K562 (cell line): ENCODE results near the gene RHEX. TPM values are rescaled to one million over a fixed set of nuclear protein-coding genes. Genes with fewer than 3 reads are reported as not detected.
A peak's percentile ranks its signal among the peaks of the same experiment; 100 is the strongest.

ENCODE experiments used
- ATAC-seq: fragments of 200-7000 bp; cut with Tn5 transposase; 3 replicates; pipeline ENCODE4 v1.9.1; 2020; ENCODE audit warnings: moderate library complexity
- BruUV-seq: library from RNA; stranded (reverse); fragments of 400-500 nt; replicated peaks from 2 replicates; lab custom pipeline; 2021; lab: Mats Ljungman, UMichigan
- CTCF ChIA-PET: fragments of 300-600 bp; formaldehyde crosslinking; extraction: SDS; loops from one replicate; lab custom pipeline; 2021; ENCODE audit warnings: low intra/inter-chr PET ratio; lab: Yijun Ruan, JAX
- POLR2A ChIA-PET: fragments of 300-600, 350-650 bp; sonication (Branson Sonifier 250); formaldehyde crosslinking; extraction: SDS; loops from one replicate; lab custom pipeline; 2021; ENCODE audit warnings: antibody characterized with exemption, inconsistent platforms; lab: Yijun Ruan, JAX
- DNase-seq, 4 experiments: peaks; one replicate each; pipeline versions ENCODE4 v3.0.0 to v3.0.0-alpha.2; 2011 to 2018; ENCODE audit warnings: low spot score in 3 of 4, mixed read lengths in 3 of 4; ENCODE audit errors: extremely low read depth in 1 of 4
- FAIRE-seq: peaks from 2 replicates; lab custom pipeline; 2011; peaks lifted over from hg19 to GRCh38; lab: Jason Lieb, UNC
- H2AFZ ChIP-seq: 2 replicates; pipeline ENCODE4 v1.6.0; 2011; ENCODE audit warnings: low read depth, low read length, control low read depth, inconsistent platforms
- H3K27ac ChIP-seq: fragments of 200-600 bp; 3 replicates; pipeline ENCODE4 v1.8.0; 2011; ENCODE audit warnings: low read depth, mild to moderate bottlenecking, control low read depth, inconsistent platforms, low read length, moderate library complexity, mixed read lengths; ENCODE audit errors: extremely low read depth
- H3K27me3 ChIP-seq, 2 experiments: fragments of 300-600 bp in 1 of 2; 2 replicates in 1 of 2; 3 replicates in 1 of 2; pipeline versions ENCODE4 v1.6.0 to v1.8.0; 2011; ENCODE audit warnings: inconsistent platforms in 2 of 2, low read length in 2 of 2, mild to moderate bottlenecking in 1 of 2, mixed read lengths in 1 of 2, moderate library complexity in 1 of 2; ENCODE audit not compliant: control insufficient read depth in 2 of 2, insufficient read depth in 2 of 2
- H3K36me3 ChIP-seq: fragments of 300-600 bp; 3 replicates; pipeline ENCODE4 v1.8.0; 2011; ENCODE audit warnings: mild to moderate bottlenecking, low read length, inconsistent platforms; ENCODE audit not compliant: control insufficient read depth, insufficient read depth
- H3K4me1 ChIP-seq, 2 experiments: fragments of 200-600 bp in 1 of 2; replicated peaks in 1 of 2; 2 replicates in 1 of 2; 3 replicates in 1 of 2; pipeline versions ENCODE4 v1.5.1 to v1.8.0; 2011; ENCODE audit warnings: inconsistent platforms in 2 of 2, low read length in 2 of 2, mild to moderate bottlenecking in 1 of 2, mixed read lengths in 1 of 2, moderate library complexity in 1 of 2; ENCODE audit not compliant: control insufficient read depth in 2 of 2, insufficient read depth in 2 of 2
- H3K4me2 ChIP-seq: 2 replicates; pipeline ENCODE4 v1.6.1; 2011; ENCODE audit warnings: low read length, control low read depth, inconsistent platforms, mixed read lengths; ENCODE audit not compliant: insufficient read depth
- H3K4me3 ChIP-seq: fragments of 200-600 bp; sonication (generic), shearing (Covaris generic); 2 replicates; pipeline ENCODE4 v1.5.1; 2016; ENCODE audit warnings: control low read depth, inconsistent platforms
- H3K79me2 ChIP-seq: fragments of 200-600 bp; 3 replicates; pipeline ENCODE4 v1.8.0; 2011; ENCODE audit warnings: low read length, inconsistent platforms; ENCODE audit not compliant: control insufficient read depth, insufficient read depth
- H3K9ac ChIP-seq, 2 experiments: 2 replicates each; pipeline versions ENCODE4 v1.6.0 to v1.6.1; 2011; ENCODE audit warnings: low read depth in 2 of 2, low read length in 2 of 2, control low read depth in 1 of 2, inconsistent platforms in 1 of 2, mild to moderate bottlenecking in 1 of 2, mixed read lengths in 1 of 2; ENCODE audit not compliant: insufficient read depth in 1 of 2
- H3K9me1 ChIP-seq: one replicate; pipeline ENCODE4 v1.6.0; 2011; ENCODE audit warnings: inconsistent platforms, mild to moderate bottlenecking, low read length, moderate library complexity; ENCODE audit not compliant: control insufficient read depth, insufficient read depth
- H3K9me3 ChIP-seq: replicated peaks from 2 replicates; pipeline ENCODE4 v1.5.1; 2011; ENCODE audit warnings: low read depth, low read length, inconsistent platforms; ENCODE audit not compliant: control insufficient read depth, insufficient read depth
- H4K20me1 ChIP-seq: replicated peaks from 2 replicates; pipeline ENCODE4 v1.6.1; 2011; ENCODE audit warnings: low read length, inconsistent platforms, mixed read lengths; ENCODE audit not compliant: control insufficient read depth, insufficient read depth
- BDP1 ChIP-seq: IDR thresholded peaks from 3 replicates; pipeline ENCODE4 v1.6.1; 2011; ENCODE audit not compliant: insufficient read length, insufficient read depth
- BHLHE40 ChIP-seq: IDR thresholded peaks from 2 replicates; pipeline ENCODE4 v1.6.1; 2011; ENCODE audit warnings: low read length, improper control_type of control experiment
- BRD9 ChIP-seq: fragments of 450-650 bp; IDR thresholded peaks from 2 replicates; pipeline ENCODE4 v1.6.1; 2018; ENCODE audit warnings: low read depth; ENCODE audit not compliant: partially characterized antibody
- E2F3 ChIP-seq: fragments of 250-450 bp; sonication (Bioruptor Pico); IDR thresholded peaks from 2 replicates; pipeline ENCODE4 v1.4.0; 2020; ENCODE audit warnings: mild to moderate bottlenecking
- ELF4 ChIP-seq: fragments of 450-650 bp; formaldehyde crosslinking; IDR thresholded peaks from 2 replicates; pipeline ENCODE4 v1.4.0; 2022; ENCODE audit warnings: missing genetic modification characterization
- HDAC1 ChIP-seq, 2 experiments: fragments of 450-650 bp; IDR thresholded peaks; 2 replicates each; pipeline ENCODE4 v1.6.1; 2016 to 2017; ENCODE audit warnings: inconsistent platforms in 1 of 2, mild to moderate bottlenecking in 1 of 2, moderate library complexity in 1 of 2
- JUN ChIP-seq, 2 experiments: sonication (generic) in 1 of 2; formaldehyde crosslinking in 1 of 2; IDR thresholded peaks; 2 replicates each; pipeline versions ENCODE4 v1.6.1 to v1.8.0; 2012 to 2022; ENCODE audit warnings: borderline replicate concordance in 2 of 2, mild to moderate bottlenecking in 2 of 2, improper control_type of control experiment in 1 of 2, low read depth in 1 of 2, low read length in 1 of 2, missing genetic modification reagents in 1 of 2
- MCM2 ChIP-seq: fragments of 450-650 bp; IDR thresholded peaks from 2 replicates; pipeline ENCODE4 v1.6.1; 2017; ENCODE audit warnings: low read depth, mild to moderate bottlenecking
- MED1 ChIP-seq: sonication (generic); formaldehyde crosslinking; IDR thresholded peaks from 2 replicates; pipeline ENCODE4 v1.8.1; 2023; ENCODE audit warnings: missing genetic modification reagents, borderline replicate concordance
- MEIS2 ChIP-seq: fragments of 450-650 bp; IDR thresholded peaks from 2 replicates; pipeline ENCODE4 v1.6.1; 2014; ENCODE audit warnings: mild to moderate bottlenecking; ENCODE audit not compliant: partially characterized antibody
- MIER1 ChIP-seq: fragments of 450-650 bp; IDR thresholded peaks from 2 replicates; pipeline ENCODE4 v1.6.1; 2016; ENCODE audit warnings: antibody characterized with exemption, mild to moderate bottlenecking, low read depth
- NBN ChIP-seq: fragments of 450-650 bp; IDR thresholded peaks from 2 replicates; pipeline ENCODE4 v1.6.1; 2016; ENCODE audit warnings: low read depth, mild to moderate bottlenecking
- NR2F6 ChIP-seq: fragments of 450-650 bp; formaldehyde crosslinking; IDR thresholded peaks from 2 replicates; pipeline ENCODE4 v1.4.0; 2020; ENCODE audit warnings: mild to moderate bottlenecking
- STAT5A ChIP-seq: IDR thresholded peaks from 2 replicates; pipeline ENCODE4 v1.6.1; 2012; ENCODE audit warnings: low read length, inconsistent platforms, borderline replicate concordance
- TBP ChIP-seq: optimal IDR thresholded peaks from 2 replicates; pipeline ENCODE3; 2011; ENCODE audit warnings: low read depth, low read length, improper control_type of control experiment
- TEAD1 ChIP-seq, 2 experiments: fragments of 450-650 bp in 1 of 2; sonication (generic) in 1 of 2; formaldehyde crosslinking; IDR thresholded peaks; 2 replicates each; pipeline versions ENCODE4 v1.4.0 to v1.8.0; 2020 to 2022; ENCODE audit warnings: mild to moderate bottlenecking in 2 of 2, missing genetic modification reagents in 1 of 2
- ZNF395 ChIP-seq: fragments of 200-800 bp; sonication (Bioruptor generic); IDR thresholded peaks from 2 replicates; pipeline ENCODE4 v1.6.1; 2017; ENCODE audit warnings: missing genetic modification characterization, missing compliant biosample characterization
- ZNF696 ChIP-seq: fragments of 250-450 bp; sonication (Bioruptor Pico); conservative IDR thresholded peaks from 2 replicates; pipeline ENCODE4 v1.4.0; 2020; ENCODE audit warnings: mild to moderate bottlenecking, moderate library complexity
- WGBS: fragments of 100-300 bp; shearing (Covaris generic); methylation state at CpG from one replicate; pipeline ENCODE4 v1.1.6; 2016; ENCODE audit warnings: low coverage, mixed read lengths; ENCODE audit not compliant: insufficient coverage; ENCODE audit errors: missing lambda C conversion rate; 5-methylcytosine and 5-hydroxymethylcytosine counted together
- in situ Hi-C: fragments of 300-500 bp; cut with MboI; formaldehyde crosslinking; loops from 4 replicates; pipeline ENCODE4 v1.15.0; 2018; ENCODE audit warnings: inconsistent platforms, mixed read lengths
- intact Hi-C: fragments of 100-400 bp; cut with micrococcal nuclease; formaldehyde crosslinking; loops from 2 replicates; pipeline ENCODE4 v1.14.2; 2022
- polyA plus RNA-seq, 8 experiments: library from polyadenylated mRNA; depleted of rRNA in 4 of 8; stranded (reverse) in 5 of 8; unstranded in 3 of 8; fragments of >200 nt; fragmentation: Nextera tagmentation in 2 of 8; fragmentation: Illumina TruSeq in 1 of 8; extraction: Ambion mirVana in 2 of 8; extraction: Trizol in 1 of 8; gene quantifications; 2 replicates each; pipeline versions ENCODE4 v1.2.1 to v1.2.3, GENCODE V29; 2011 to 2014; ENCODE audit warnings: inconsistent platforms in 1 of 8, missing spikeins in 1 of 8
- total RNA-seq, 7 experiments: library from RNA; depleted of rRNA in 6 of 7; stranded (reverse); fragments of >200 nt in 6 of 7; fragmentation: Illumina TruSeq in 2 of 7; extraction: Trizol in 2 of 7; gene quantifications; 2 replicates each; pipeline versions ENCODE4 v1.2.1 to v1.2.3, GENCODE V29; 2011 to 2021; ENCODE audit warnings: low replicate concordance in 1 of 7
- TF ChIP-seq, protein P1 (sequence below): fragments of 450-650 bp; formaldehyde crosslinking; IDR thresholded peaks from 2 replicates; pipeline ENCODE4 v1.4.0; 2020; ENCODE audit warnings: mild to moderate bottlenecking, mixed read lengths
- TF ChIP-seq, protein P2 (sequence below): sonication (generic); formaldehyde crosslinking; IDR thresholded peaks from 2 replicates; pipeline ENCODE4 v1.9.0; 2022; ENCODE audit warnings: mild to moderate bottlenecking, missing genetic modification reagents

Gene RHEX
- total and polyA plus RNA-seq, 9 of the 15 experiments (the other 6 are each of a cell fraction or from before 2014, with no cell fraction given): not detected

DNA sequence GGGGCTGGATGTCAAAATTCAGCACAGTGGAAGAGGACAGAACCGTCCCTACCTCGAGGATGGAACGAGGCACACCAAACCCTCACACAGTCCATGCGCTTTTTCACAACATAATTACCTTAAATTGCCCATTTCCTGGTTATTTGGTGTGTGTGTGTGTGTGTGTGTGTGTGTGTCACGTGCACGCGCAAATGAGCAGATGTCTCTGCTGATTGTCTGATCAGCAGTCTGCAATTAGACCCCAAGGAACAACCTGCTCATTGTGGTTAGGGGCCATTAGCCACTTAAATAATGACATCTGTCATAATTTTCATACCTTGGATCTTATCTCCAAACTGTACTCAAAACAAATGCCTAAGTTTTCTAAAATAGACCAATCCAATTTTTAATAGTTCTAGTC, 41.1 kb downstream of the RHEX start:
- no peaks in the 10 kb centered on the region for H3K4me1 ChIP-seq
- no peak overlapping the region for H3K9ac ChIP-seq
- in situ Hi-C loops (no loop called here), intact Hi-C loops (no loop called here)
- H3K79me2 ChIP-seq: no peaks in the 10 kb centered on the region
- DNase-seq (no peak), ATAC-seq (no peak), FAIRE-seq (no peak)
- ChIA-PET CTCF (interaction anchor here (0.6 kb wide), 1 partner anchor 570 kb away, joined by 5 read pairs; no protein-coding TSS in a partner anchor), POLR2A (no interaction called here)
- H3K4me3 ChIP-seq: no peak overlapping the region
- no peaks in the 10 kb centered on the region for H4K20me1 ChIP-seq
- H3K27me3 ChIP-seq: peaks cover 24 to 39% of the 10 kb centered on the region in 2 experiments; a peak in 4 of 5 replicates
- BruUV-seq: no TSS peak
- 2% methylated on average over 7 of the region's 7 CpGs for WGBS
- no peaks in the 10 kb centered on the region for H3K9me1 ChIP-seq
- no peak overlapping the region for H3K4me2 ChIP-seq
- H2AFZ ChIP-seq: no peak overlapping the region
- no peaks in the 10 kb centered on the region for H3K9me3 ChIP-seq
- H3K36me3 ChIP-seq: no peaks in the 10 kb centered on the region
- H3K27ac ChIP-seq: no peak overlapping the region
- 0 out of 2 replicates have a peak, but pooled peaks have one; percentile 41 for TF ChIP-seq ELF4 (CRISPR knock-in tag)
- TF ChIP-seq ZNF395 (CRISPR knock-in tag): no peak
- no peak for TF ChIP-seq JUN (IDR thresholded peaks at IDR 0.05; ENCODE audit: borderline replicate concordance, low read depth, low read length)
- TF ChIP-seq JUN (CRISPR knock-in tag; IDR thresholded peaks at IDR 0.05; ENCODE audit: borderline replicate concordance): no peak
- no peak for TF ChIP-seq ZNF696
- no peak for TF ChIP-seq NBN
- TF ChIP-seq BRD9: no peak
- TF ChIP-seq, protein P1, sequence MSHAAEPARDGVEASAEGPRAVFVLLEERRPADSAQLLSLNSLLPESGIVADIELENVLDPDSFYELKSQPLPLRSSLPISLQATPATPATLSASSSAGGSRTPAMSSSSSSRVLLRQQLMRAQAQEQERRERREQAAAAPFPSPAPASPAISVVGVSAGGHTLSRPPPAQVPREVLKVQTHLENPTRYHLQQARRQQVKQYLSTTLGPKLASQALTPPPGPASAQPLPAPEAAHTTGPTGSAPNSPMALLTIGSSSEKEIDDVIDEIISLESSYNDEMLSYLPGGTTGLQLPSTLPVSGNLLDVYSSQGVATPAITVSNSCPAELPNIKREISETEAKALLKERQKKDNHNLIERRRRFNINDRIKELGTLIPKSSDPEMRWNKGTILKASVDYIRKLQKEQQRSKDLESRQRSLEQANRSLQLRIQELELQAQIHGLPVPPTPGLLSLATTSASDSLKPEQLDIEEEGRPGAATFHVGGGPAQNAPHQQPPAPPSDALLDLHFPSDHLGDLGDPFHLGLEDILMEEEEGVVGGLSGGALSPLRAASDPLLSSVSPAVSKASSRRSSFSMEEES: peak; percentile 69
- no peak for TF ChIP-seq MED1 (CRISPR knock-in tag)
- no peak for TF ChIP-seq TBP
- no peak for TF ChIP-seq HDAC1 (IDR thresholded peaks at IDR 0.05)
- TF ChIP-seq NR2F6 (CRISPR knock-in tag): no peak
- TF ChIP-seq MCM2: no peak
- TF ChIP-seq BDP1: no peak
- TF ChIP-seq MEIS2: peak; percentile 17
- TF ChIP-seq STAT5A: no peak
- TF ChIP-seq, protein P2, sequence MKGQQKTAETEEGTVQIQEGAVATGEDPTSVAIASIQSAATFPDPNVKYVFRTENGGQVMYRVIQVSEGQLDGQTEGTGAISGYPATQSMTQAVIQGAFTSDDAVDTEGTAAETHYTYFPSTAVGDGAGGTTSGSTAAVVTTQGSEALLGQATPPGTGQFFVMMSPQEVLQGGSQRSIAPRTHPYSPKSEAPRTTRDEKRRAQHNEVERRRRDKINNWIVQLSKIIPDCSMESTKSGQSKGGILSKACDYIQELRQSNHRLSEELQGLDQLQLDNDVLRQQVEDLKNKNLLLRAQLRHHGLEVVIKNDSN (CRISPR knock-in tag): peak; percentile 23; the same call in 1 of the 2 replicates
- no peak for TF ChIP-seq MIER1
- no peak for TF ChIP-seq E2F3 (CRISPR knock-in tag)
- peak; percentile 67 for TF ChIP-seq BHLHE40
- TF ChIP-seq TEAD1 (CRISPR knock-in tag; IDR thresholded peaks at IDR 0.05): 0 out of 4 replicates have a peak, but pooled peaks of 1 of the 2 experiments have one; percentile 44
